ENCODE measurements around the gene PARL. TPM values are rescaled to one million over a fixed set of nuclear protein-coding genes. Genes with fewer than 3 reads are reported as not detected.

The PARL gene
- total RNA-seq, 1 experiment from 2014 or later: 69.2 TPM

GRCh38 chr3:183883291-183884096, 1.2 kb downstream of the PARL start:
- Histone ChIP-seq H3K9me2 (replicated peaks; ENCODE audit: low read length) (no peaks in the 10 kb centered on the region), H3K4me1 (ENCODE audit: insufficient read depth, low read length) (peaks cover 12% of the 10 kb centered on the region; the same call in 1 of the 2 replicates), H3K27ac (ENCODE audit: low read length) (no peak overlapping the region), H3K4me3 (ENCODE audit: low read length) (peak overlapping the region; percentile 98), H3K27me3 (ENCODE audit: low read length) (no peaks in the 10 kb centered on the region), H3K9ac (ENCODE audit: low read length) (peak overlapping the region; percentile 92), H3K9me3 (ENCODE audit: low read length) (no peaks in the 10 kb centered on the region), H4K20me1 (ENCODE audit: low read length) (peaks cover 13% of the 10 kb centered on the region), H3F3A (ENCODE audit: low read length, unreplicated experiment) (no peaks in the 10 kb centered on the region), H3K4me2 (ENCODE audit: low read length) (peak overlapping the region; percentile 92), H3K36me3 (ENCODE audit: low read depth, low read length) (peaks cover 9% of the 10 kb centered on the region; the same call in 1 of the 2 replicates), H2AFZ (ENCODE audit: low read length) (0 out of 2 replicates have a peak overlapping the region, but pooled peaks have one; percentile 96), H3K79me2 (ENCODE audit: low read length) (peaks cover 61% of the 10 kb centered on the region)
- no peak for TF ChIP-seq EZH2phosphoT487 (IDR thresholded peaks at IDR 0.05; ENCODE audit: borderline replicate concordance, low read length)
- TF ChIP-seq EZH2 (IDR thresholded peaks at IDR 0.05; ENCODE audit: low read length, unreplicated experiment): no peak
- TF ChIP-seq, protein P1, sequence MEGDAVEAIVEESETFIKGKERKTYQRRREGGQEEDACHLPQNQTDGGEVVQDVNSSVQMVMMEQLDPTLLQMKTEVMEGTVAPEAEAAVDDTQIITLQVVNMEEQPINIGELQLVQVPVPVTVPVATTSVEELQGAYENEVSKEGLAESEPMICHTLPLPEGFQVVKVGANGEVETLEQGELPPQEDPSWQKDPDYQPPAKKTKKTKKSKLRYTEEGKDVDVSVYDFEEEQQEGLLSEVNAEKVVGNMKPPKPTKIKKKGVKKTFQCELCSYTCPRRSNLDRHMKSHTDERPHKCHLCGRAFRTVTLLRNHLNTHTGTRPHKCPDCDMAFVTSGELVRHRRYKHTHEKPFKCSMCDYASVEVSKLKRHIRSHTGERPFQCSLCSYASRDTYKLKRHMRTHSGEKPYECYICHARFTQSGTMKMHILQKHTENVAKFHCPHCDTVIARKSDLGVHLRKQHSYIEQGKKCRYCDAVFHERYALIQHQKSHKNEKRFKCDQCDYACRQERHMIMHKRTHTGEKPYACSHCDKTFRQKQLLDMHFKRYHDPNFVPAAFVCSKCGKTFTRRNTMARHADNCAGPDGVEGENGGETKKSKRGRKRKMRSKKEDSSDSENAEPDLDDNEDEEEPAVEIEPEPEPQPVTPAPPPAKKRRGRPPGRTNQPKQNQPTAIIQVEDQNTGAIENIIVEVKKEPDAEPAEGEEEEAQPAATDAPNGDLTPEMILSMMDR (conservative IDR thresholded peaks at IDR 0.05; ENCODE audit: low read depth, low read length): no peak
- intact Hi-C loops (cut with micrococcal nuclease): loop anchor here (1.0 kb wide), 2 partner anchors 58 to 414 kb away; partner anchors contain the start of gene MAP6D1
- no TSS peak for BruUV-seq (replicated peaks)
- POLR2A ChIA-PET (ENCODE audit: unreplicated experiment): no interaction called here
- CTCF ChIA-PET: interaction anchor here (0.6 kb wide), 1 partner anchor 345 kb away, joined by 4 read pairs; no protein-coding TSS in a partner anchor
- DNase-seq (no peak), ATAC-seq (no peak)

DNA sequence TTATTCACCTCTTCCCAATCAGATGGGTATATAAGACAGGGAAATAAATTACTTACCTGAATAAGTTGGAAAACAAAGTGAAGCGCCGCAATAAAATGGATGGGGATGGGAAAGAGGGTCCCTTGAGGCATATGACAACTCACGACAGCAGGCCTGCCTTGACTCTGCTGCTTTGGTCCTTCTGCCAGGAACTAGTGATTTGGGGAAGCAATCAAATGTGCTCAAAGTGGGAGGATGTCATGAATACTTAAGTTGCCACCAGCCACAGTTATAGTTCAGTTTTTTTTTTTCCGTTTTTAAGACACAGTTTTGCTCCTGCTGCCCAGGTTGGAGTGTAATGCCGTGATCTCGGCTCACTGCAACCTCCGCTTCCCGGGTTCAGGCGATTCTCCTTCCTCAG, 4.6 kb downstream of the PARL start:
- Histone ChIP-seq H2AFZ (ENCODE audit: low read length) (no peak overlapping the region), H4K20me1 (ENCODE audit: low read length) (peaks cover 17% of the 10 kb centered on the region), H3K9me2 (replicated peaks; ENCODE audit: low read length) (no peaks in the 10 kb centered on the region), H3K36me3 (ENCODE audit: low read depth, low read length) (peaks cover 14% of the 10 kb centered on the region; the same call in 1 of the 2 replicates), H3K9ac (ENCODE audit: low read length) (no peak overlapping the region), H3F3A (ENCODE audit: low read length, unreplicated experiment) (no peaks in the 10 kb centered on the region), H3K4me2 (ENCODE audit: low read length) (no peak overlapping the region), H3K9me3 (ENCODE audit: low read length) (no peaks in the 10 kb centered on the region), H3K4me1 (ENCODE audit: insufficient read depth, low read length) (peaks cover 12% of the 10 kb centered on the region; the same call in 1 of the 2 replicates), H3K4me3 (ENCODE audit: low read length) (no peak overlapping the region), H3K79me2 (ENCODE audit: low read length) (peaks cover 93% of the 10 kb centered on the region), H3K27me3 (ENCODE audit: low read length) (no peaks in the 10 kb centered on the region), H3K27ac (ENCODE audit: low read length) (no peak overlapping the region)
- no TSS peak for BruUV-seq (replicated peaks)
- intact Hi-C loops (cut with micrococcal nuclease): no loop called here
- no peak for DNase-seq
- POLR2A ChIA-PET (ENCODE audit: unreplicated experiment): no interaction called here
- TF ChIP-seq, protein P1 (conservative IDR thresholded peaks at IDR 0.05; ENCODE audit: low read depth, low read length): no peak
- ATAC-seq: no peak
- CTCF ChIA-PET: interaction anchor here (0.7 kb wide), 1 partner anchor 35 kb away, joined by 4 read pairs; no protein-coding TSS in a partner anchor

GRCh38 chr3:183879243-183879642, 5.4 kb downstream of the PARL start:
- H3K27ac ChIP-seq (ENCODE audit: low read length): no peak overlapping the region
- H3K4me1 ChIP-seq (ENCODE audit: insufficient read depth, low read length): peaks cover 12% of the 10 kb centered on the region; the same call in 1 of the 2 replicates
- peaks cover 96% of the 10 kb centered on the region for H3K79me2 ChIP-seq (ENCODE audit: low read length)
- no peaks in the 10 kb centered on the region for H3K9me3 ChIP-seq (ENCODE audit: low read length)
- intact Hi-C loops (cut with micrococcal nuclease): no loop called here
- peaks cover 14% of the 10 kb centered on the region; the same call in 1 of the 2 replicates for H3K36me3 ChIP-seq (ENCODE audit: low read depth, low read length)
- TF ChIP-seq, protein P1 (conservative IDR thresholded peaks at IDR 0.05; ENCODE audit: low read depth, low read length): no peak
- TF ChIP-seq EZH2 (IDR thresholded peaks at IDR 0.05; ENCODE audit: low read length, unreplicated experiment): no peak
- TF ChIP-seq EZH2phosphoT487 (IDR thresholded peaks at IDR 0.05; ENCODE audit: borderline replicate concordance, low read length): no peak
- H3K4me2 ChIP-seq (ENCODE audit: low read length): no peak overlapping the region
- H3F3A ChIP-seq (ENCODE audit: low read length, unreplicated experiment): no peaks in the 10 kb centered on the region
- CTCF ChIA-PET: no interaction called here
- DNase-seq (no peak), ATAC-seq (no peak)
- peaks cover 17% of the 10 kb centered on the region for H4K20me1 ChIP-seq (ENCODE audit: low read length)
- H3K9me2 ChIP-seq (replicated peaks; ENCODE audit: low read length): no peaks in the 10 kb centered on the region
- H3K9ac ChIP-seq (ENCODE audit: low read length): no peak overlapping the region
- no peak overlapping the region for H3K4me3 ChIP-seq (ENCODE audit: low read length)
- no peak overlapping the region for H2AFZ ChIP-seq (ENCODE audit: low read length)
- no TSS peak for BruUV-seq (replicated peaks)
- H3K27me3 ChIP-seq (ENCODE audit: low read length): no peaks in the 10 kb centered on the region
- POLR2A ChIA-PET (ENCODE audit: unreplicated experiment): no interaction called here
